Breast epithelium (tissue), 4 donors: ENCODE results near the gene EVX1. TPM values are rescaled to one million over a fixed set of nuclear protein-coding genes. Genes with fewer than 3 reads are reported as not detected.

ENCODE experiments used
- DNase-seq, 2 donors: peaks; one replicate each; pipeline ENCODE4 v3.0.0-alpha.2; 2019; ENCODE audit warnings: low spot score in 2 of 2
- H3K27ac ChIP-seq, 2 donors: fragments of 200-600 bp; sonication (generic) in 1 of 2; one replicate each; pipeline ENCODE4 v1.5.1; 2016 to 2019; ENCODE audit warnings: mild to moderate bottlenecking in 1 of 2
- H3K27me3 ChIP-seq, 2 donors: fragments of 200-600 bp; sonication (generic) in 1 of 2; one replicate each; pipeline versions ENCODE4 v1.5.1 to v1.6.0; 2017 to 2019; ENCODE audit warnings: control low read depth in 1 of 2, mild to moderate bottlenecking in 1 of 2
- H3K36me3 ChIP-seq: fragments of 200-600 bp; one replicate; pipeline ENCODE4 v1.5.1; 2019
- H3K4me1 ChIP-seq, 2 donors: fragments of 200-600 bp; sonication (generic); one replicate each; pipeline ENCODE4 v1.5.1; 2016 to 2019; ENCODE audit warnings: control low read depth in 1 of 2
- H3K4me3 ChIP-seq, 3 donors: fragments of 200-600 bp; sonication (generic); 1 replicate in 2 of 3; 2 replicates in 1 of 3; pipeline ENCODE4 v1.5.1; 2016 to 2019; ENCODE audit warnings: mild to moderate bottlenecking in 3 of 3, moderate library complexity in 2 of 3
- H3K9me3 ChIP-seq, 2 donors: fragments of 200-600 bp; sonication (generic) in 1 of 2; one replicate each; pipeline ENCODE4 v1.5.1; 2016 to 2019; ENCODE audit warnings: control low read depth in 1 of 2
- POLR2A ChIP-seq: fragments of 450-650 bp; IDR thresholded peaks from one replicate; pipeline ENCODE4 v1.6.1; 2016; ENCODE audit warnings: antibody characterized with exemption, mild to moderate bottlenecking, moderate library complexity
- POLR2AphosphoS5 ChIP-seq, 3 donors: sonication (generic); formaldehyde crosslinking; IDR thresholded peaks; one replicate each; pipeline ENCODE4 v1.6.1; 2017; ENCODE audit warnings: antibody characterized with exemption in 3 of 3
- intact Hi-C: fragments of 100-400 bp; cut with DNase I; formaldehyde crosslinking; loops from one replicate; pipeline ENCODE4 v1.15.1; 2023; ENCODE audit warnings: low total_unique reads
- total RNA-seq, 3 donors: library from RNA; depleted of rRNA; stranded (reverse); fragments of >200 nt; gene quantifications; one replicate each; pipeline ENCODE4 v1.1.0, GENCODE V29; 2016
- TF ChIP-seq, protein P1 (sequence below), 3 donors: fragments of 450-650 bp; IDR thresholded peaks; one replicate each; pipeline ENCODE4 v1.5.1; 2016 to 2017; ENCODE audit warnings: antibody characterized with exemption in 3 of 3, mild to moderate bottlenecking in 3 of 3, moderate library complexity in 3 of 3

EVX1 gene
- total RNA-seq, 3 donors from 2014 or later, result not detected

DNA sequence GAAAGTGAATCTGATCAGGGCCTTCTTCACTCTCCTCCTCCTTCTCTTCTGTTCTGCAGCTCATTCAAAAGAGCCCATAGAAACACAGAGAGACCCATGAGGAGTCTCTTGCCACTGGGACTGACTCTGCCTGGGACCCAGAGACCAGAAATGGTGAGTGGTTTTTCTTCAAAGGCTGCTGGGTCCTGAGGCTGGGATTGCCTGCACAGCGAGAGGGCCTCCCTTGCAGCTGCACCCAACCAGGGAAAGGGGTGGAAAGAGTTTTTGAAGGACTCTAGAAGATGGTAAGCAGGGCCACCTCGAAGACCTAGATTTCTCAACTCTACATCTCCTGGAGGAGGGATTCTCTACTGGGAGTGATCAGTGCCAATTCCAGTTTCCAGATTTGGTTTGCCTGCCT is 27.2 kb upstream of the EVX1 start:
- TF ChIP-seq, protein P1, sequence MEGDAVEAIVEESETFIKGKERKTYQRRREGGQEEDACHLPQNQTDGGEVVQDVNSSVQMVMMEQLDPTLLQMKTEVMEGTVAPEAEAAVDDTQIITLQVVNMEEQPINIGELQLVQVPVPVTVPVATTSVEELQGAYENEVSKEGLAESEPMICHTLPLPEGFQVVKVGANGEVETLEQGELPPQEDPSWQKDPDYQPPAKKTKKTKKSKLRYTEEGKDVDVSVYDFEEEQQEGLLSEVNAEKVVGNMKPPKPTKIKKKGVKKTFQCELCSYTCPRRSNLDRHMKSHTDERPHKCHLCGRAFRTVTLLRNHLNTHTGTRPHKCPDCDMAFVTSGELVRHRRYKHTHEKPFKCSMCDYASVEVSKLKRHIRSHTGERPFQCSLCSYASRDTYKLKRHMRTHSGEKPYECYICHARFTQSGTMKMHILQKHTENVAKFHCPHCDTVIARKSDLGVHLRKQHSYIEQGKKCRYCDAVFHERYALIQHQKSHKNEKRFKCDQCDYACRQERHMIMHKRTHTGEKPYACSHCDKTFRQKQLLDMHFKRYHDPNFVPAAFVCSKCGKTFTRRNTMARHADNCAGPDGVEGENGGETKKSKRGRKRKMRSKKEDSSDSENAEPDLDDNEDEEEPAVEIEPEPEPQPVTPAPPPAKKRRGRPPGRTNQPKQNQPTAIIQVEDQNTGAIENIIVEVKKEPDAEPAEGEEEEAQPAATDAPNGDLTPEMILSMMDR (IDR thresholded peaks at IDR 0.05), result no peak
- no peak for TF ChIP-seq POLR2AphosphoS5 (IDR thresholded peaks at IDR 0.05)
- no peak for TF ChIP-seq POLR2A
- Histone ChIP-seq H3K36me3 (no peaks in the 10 kb centered on the region), H3K9me3 (no peaks in the 10 kb centered on the region), H3K4me1 (no peaks in the 10 kb centered on the region), H3K27me3 (peaks cover 0 to 64% of the 10 kb centered on the region in 2 donors), H3K27ac (no peak overlapping the region), H3K4me3 (no peak overlapping the region)
- intact Hi-C loops, result no loop called here
- DNase-seq, result no peak

DNA sequence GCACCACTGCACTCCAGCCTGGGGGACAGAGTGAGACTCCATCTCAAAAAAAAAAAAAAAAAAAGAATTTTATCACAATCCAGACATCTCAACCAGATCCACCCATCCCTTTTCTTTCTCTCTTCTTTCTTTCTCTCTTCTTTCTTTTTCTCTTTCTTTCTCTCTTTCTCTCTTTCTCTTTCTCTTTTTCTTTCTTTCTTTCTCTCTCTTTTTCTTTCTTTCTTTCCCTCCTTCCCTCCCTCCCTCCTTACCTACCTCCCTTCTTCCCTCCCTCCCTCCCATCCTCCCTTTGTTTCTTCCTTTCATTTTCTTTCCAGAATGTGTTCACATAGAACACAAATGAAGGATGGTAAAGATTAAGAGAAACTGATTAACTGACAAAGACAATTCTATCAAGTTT is 24.7 kb upstream of the EVX1 start:
- DNase-seq, result no peak
- intact Hi-C loops, result no loop called here
- Histone ChIP-seq H3K4me3 (no peak overlapping the region), H3K27ac (no peak overlapping the region), H3K9me3 (no peaks in the 10 kb centered on the region), H3K36me3 (no peaks in the 10 kb centered on the region), H3K27me3 (peaks cover 0 to 61% of the 10 kb centered on the region in 2 donors), H3K4me1 (no peaks in the 10 kb centered on the region)
- TF ChIP-seq POLR2AphosphoS5 (IDR thresholded peaks at IDR 0.05), result no peak
- TF ChIP-seq POLR2A, result no peak

DNA sequence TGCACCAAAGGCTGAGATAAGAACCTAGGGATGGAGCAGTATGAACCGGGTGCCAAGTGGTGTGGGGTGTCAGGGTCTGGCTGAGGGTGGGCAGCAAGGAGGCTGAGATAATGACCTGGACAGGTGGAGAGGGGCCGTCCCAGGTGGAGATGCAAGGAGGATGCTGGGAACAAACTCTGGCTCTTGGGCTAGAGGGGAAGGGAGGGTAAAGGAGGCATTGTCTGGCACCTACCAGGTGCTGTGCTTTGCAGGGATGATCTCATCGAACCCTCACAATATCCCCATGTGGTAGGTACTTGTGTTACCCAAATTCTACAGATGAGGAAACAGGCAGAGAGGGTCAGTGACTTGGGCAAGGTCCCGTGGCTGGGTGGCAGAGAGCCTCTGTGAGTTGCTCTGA is 22.8 kb upstream of the EVX1 start:
- Histone ChIP-seq H3K4me1 (no peaks in the 10 kb centered on the region), H3K27me3 (peaks cover 0 to 59% of the 10 kb centered on the region in 2 donors), H3K36me3 (no peaks in the 10 kb centered on the region), H3K27ac (no peak overlapping the region), H3K4me3 (no peak overlapping the region), H3K9me3 (no peaks in the 10 kb centered on the region)
- DNase-seq, result no peak
- intact Hi-C loops, result no loop called here
- TF ChIP-seq, protein P1 (IDR thresholded peaks at IDR 0.05), result no peak
- TF ChIP-seq POLR2A (no peak), POLR2AphosphoS5 (IDR thresholded peaks at IDR 0.05) (no peak)

DNA sequence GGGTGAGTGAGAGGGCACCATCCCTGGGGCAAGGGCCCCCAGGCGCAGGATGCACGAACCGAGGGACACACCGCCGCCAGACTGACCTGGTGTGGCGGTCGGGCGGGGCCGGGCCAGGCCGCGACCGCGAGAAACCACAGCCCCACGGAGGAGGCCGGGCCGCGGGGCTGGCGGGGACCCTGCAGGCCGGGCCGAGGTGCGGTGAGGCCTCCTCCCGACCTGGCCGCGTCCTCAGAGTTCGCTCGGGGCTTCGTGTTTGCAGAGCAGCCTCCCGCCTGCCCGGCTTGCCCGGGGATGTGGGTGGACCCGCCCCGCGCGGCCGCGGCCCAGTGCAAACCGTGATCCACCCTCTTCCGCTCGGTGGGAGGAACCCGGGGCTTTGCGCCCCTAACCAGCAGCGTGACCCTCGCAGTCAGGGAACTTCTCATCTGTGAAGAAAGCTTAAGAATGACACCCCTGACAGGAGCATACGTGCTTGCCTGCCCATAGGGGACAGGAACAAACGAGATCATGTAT is 22.1 kb upstream of the EVX1 start:
- intact Hi-C loops, result no loop called here
- H3K27ac ChIP-seq, result no peak overlapping the region
- H3K4me1 ChIP-seq, result no peaks in the 10 kb centered on the region
- no peaks in the 10 kb centered on the region for H3K36me3 ChIP-seq
- H3K27me3 ChIP-seq, result peaks cover 0 to 65% of the 10 kb centered on the region in 2 donors
- H3K4me3 ChIP-seq, result no peak overlapping the region
- no peak for DNase-seq
- no peaks in the 10 kb centered on the region for H3K9me3 ChIP-seq
- no peak for TF ChIP-seq POLR2AphosphoS5 (IDR thresholded peaks at IDR 0.05)
- TF ChIP-seq POLR2A, result no peak
- TF ChIP-seq, protein P1 (IDR thresholded peaks at IDR 0.05), result no peak

DNA sequence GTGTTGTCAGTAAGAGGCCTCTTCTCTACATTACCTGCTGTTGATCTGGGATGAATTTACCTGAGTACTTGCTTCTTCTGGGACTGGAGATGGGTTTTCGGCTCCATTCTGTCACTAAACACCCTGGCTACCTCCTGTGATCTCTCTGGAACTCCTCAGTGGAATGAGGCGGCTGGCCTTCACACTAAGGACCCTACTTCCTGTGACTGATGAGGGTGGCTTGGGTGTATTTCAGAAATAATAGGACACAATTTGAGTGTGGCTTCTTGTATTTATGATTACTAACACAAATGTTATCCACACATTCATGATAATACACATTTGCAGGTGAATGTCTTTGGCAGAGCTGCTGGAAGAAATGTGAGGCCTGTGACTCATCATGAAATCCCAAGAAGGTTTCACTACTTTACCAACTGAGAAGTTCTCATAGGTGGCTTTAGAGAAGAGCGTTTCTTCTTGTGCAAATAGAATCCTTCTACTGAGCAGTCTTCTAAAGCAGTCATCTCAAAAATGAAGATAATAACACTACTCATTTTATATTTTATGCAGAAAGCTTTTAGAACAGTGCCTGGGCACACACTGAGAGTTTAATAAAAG is 21.3 kb upstream of the EVX1 start:
- no peak overlapping the region for H3K27ac ChIP-seq
- no peaks in the 10 kb centered on the region for H3K4me1 ChIP-seq
- intact Hi-C loops, result no loop called here
- no peaks in the 10 kb centered on the region for H3K36me3 ChIP-seq
- TF ChIP-seq, protein P1 (IDR thresholded peaks at IDR 0.05), result no peak
- no peak for DNase-seq
- H3K4me3 ChIP-seq, result no peak overlapping the region
- H3K9me3 ChIP-seq, result no peaks in the 10 kb centered on the region
- peaks cover 0 to 73% of the 10 kb centered on the region in 2 donors for H3K27me3 ChIP-seq
